DLD1 (cell line): ENCODE data around the gene DNAH2.
"Not testable (repeated sequence)": the region's sequence is repeated elsewhere in the genome, so short reads cannot be mapped to it uniquely, and the experiment has no call there.

Experiments
- in situ Hi-C: cut with HindIII; loops from 2 replicates; pipeline ENCODE4 v1.10.0; 2017; ENCODE audit warnings: low sequenced_read_pairs

Gene DNAH2

GRCh38 chr17:7775051-7775450, 57.5 kb downstream of the DNAH2 start:
- in situ Hi-C loops: no loop called here

- in situ Hi-C loops: no loop called here
Observed at GRCh38 chr17:7777017-7777416, 59.5 kb downstream of the DNAH2 start.

GRCh38 chr17:7780736-7781135, 63.2 kb downstream of the DNAH2 start:
- in situ Hi-C loops: no loop called here

GRCh38 chr17:7781429-7781828, 63.9 kb downstream of the DNAH2 start:
- in situ Hi-C loops: no loop called here

GRCh38 chr17:7782240-7782639, 64.7 kb downstream of the DNAH2 start:
- in situ Hi-C loops: no loop called here

GRCh38 chr17:7786866-7787265, 69.3 kb downstream of the DNAH2 start:
- in situ Hi-C loops: no loop called here

- in situ Hi-C loops: no loop called here
Observed at GRCh38 chr17:7789131-7789530, 71.6 kb downstream of the DNAH2 start.

- in situ Hi-C loops: no loop called here
Observed at GRCh38 chr17:7790150-7790549, 72.6 kb downstream of the DNAH2 start.

GRCh38 chr17:7792611-7793010, 75.1 kb downstream of the DNAH2 start:
- in situ Hi-C loops: no loop called here

GRCh38 chr17:7794075-7794663, 76.6 kb downstream of the DNAH2 start:
- in situ Hi-C loops: no loop called here

GRCh38 chr17:7797976-7798375, 80.4 kb downstream of the DNAH2 start:
- in situ Hi-C loops: no loop called here

GRCh38 chr17:7798839-7799238, 81.3 kb downstream of the DNAH2 start:
- in situ Hi-C loops: no loop called here

GRCh38 chr17:7803981-7804380, 86.4 kb downstream of the DNAH2 start:
- in situ Hi-C loops: no loop called here

GRCh38 chr17:7806587-7806986, 89.0 kb downstream of the DNAH2 start:
- in situ Hi-C loops: no loop called here

- in situ Hi-C loops: no loop called here
Observed at GRCh38 chr17:7807206-7807605, 89.7 kb downstream of the DNAH2 start.

- in situ Hi-C loops: no loop called here
Observed at GRCh38 chr17:7809086-7809790, 91.7 kb downstream of the DNAH2 start.

- in situ Hi-C loops: not testable (repeated sequence)
Observed at GRCh38 chr17:7809791-7810343, 92.3 kb downstream of the DNAH2 start.

GRCh38 chr17:7811251-7811650, 93.7 kb downstream of the DNAH2 start:
- in situ Hi-C loops: no loop called here

- in situ Hi-C loops: no loop called here
Observed at GRCh38 chr17:7814969-7815368, 97.4 kb downstream of the DNAH2 start.

GRCh38 chr17:7816926-7817642, 99.5 kb downstream of the DNAH2 start:
- in situ Hi-C loops: no loop called here

- in situ Hi-C loops: no loop called here
Observed at GRCh38 chr17:7817643-7817964, 100.1 kb downstream of the DNAH2 start.

- in situ Hi-C loops: no loop called here
Observed at GRCh38 chr17:7818026-7818425, 100.5 kb downstream of the DNAH2 start.
